ENCODE data around the gene SLC44A4. TPM values are rescaled to one million over a fixed set of nuclear protein-coding genes. Genes with fewer than 3 reads are reported as not detected.
"Not testable (repeated sequence)": the region's sequence is repeated elsewhere in the genome, so short reads cannot be mapped to it uniquely, and the experiment has no call there.

Gene SLC44A4
- total and polyA plus RNA-seq, 9 of the 15 experiments (the other 6 are each of a cell fraction or from before 2014, with no cell fraction given), result 7.9 to 18.6 (median 11.2) TPM

GRCh38 chr6:31823592-31824196 lies 55.1 kb downstream of the SLC44A4 start (continued):
- TF ChIP-seq NR4A1 (CRISPR knock-in tag; IDR thresholded peaks at IDR 0.05), result 0 out of 2 replicates have a peak, but pooled peaks have one; percentile 73
- TF ChIP-seq NR4A1 (tag; IDR thresholded peaks at IDR 0.05), result not testable (repeated sequence)
- TF ChIP-seq STAT5B (CRISPR knock-in tag; IDR thresholded peaks at IDR 0.05), result peak; percentile 37; the same call in 1 of the 2 replicates
- 0 out of 2 replicates have a peak, but pooled peaks have one; percentile 28 for TF ChIP-seq ZNF75A (CRISPR knock-in tag; IDR thresholded peaks at IDR 0.05)
- 0 out of 2 replicates have a peak, but pooled peaks have one; percentile 50 for TF ChIP-seq ZNF707 (CRISPR knock-in tag; conservative IDR thresholded peaks at IDR 0.05)
- 0 out of 2 replicates have a peak, but pooled peaks have one; percentile 40 for TF ChIP-seq ARID3B (CRISPR knock-in tag; IDR thresholded peaks at IDR 0.05; ENCODE audit: borderline replicate concordance)
- TF ChIP-seq, protein P1, sequence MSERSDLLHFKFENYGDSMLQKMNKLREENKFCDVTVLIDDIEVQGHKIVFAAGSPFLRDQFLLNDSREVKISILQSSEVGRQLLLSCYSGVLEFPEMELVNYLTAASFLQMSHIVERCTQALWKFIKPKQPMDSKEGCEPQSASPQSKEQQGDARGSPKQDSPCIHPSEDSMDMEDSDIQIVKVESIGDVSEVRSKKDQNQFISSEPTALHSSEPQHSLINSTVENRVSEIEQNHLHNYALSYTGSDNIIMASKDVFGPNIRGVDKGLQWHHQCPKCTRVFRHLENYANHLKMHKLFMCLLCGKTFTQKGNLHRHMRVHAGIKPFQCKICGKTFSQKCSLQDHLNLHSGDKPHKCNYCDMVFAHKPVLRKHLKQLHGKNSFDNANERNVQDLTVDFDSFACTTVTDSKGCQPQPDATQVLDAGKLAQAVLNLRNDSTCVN (CRISPR knock-in tag; IDR thresholded peaks at IDR 0.05), result 0 out of 2 replicates have a peak, but pooled peaks have one; percentile 56
- 0 out of 2 replicates have a peak, but pooled peaks have one; percentile 17 for TF ChIP-seq LARP7 (IDR thresholded peaks at IDR 0.05)
- 0 out of 2 replicates have a peak, but pooled peaks have one; percentile 12 for TF ChIP-seq OTX1 (CRISPR knock-in tag; IDR thresholded peaks at IDR 0.05)
